Measurements from ENCODE around the gene LTC4S.
"Not testable (repeated sequence)": the region's sequence is repeated elsewhere in the genome, so short reads cannot be mapped to it uniquely, and the experiment has no call there.

LTC4S gene

DNA sequence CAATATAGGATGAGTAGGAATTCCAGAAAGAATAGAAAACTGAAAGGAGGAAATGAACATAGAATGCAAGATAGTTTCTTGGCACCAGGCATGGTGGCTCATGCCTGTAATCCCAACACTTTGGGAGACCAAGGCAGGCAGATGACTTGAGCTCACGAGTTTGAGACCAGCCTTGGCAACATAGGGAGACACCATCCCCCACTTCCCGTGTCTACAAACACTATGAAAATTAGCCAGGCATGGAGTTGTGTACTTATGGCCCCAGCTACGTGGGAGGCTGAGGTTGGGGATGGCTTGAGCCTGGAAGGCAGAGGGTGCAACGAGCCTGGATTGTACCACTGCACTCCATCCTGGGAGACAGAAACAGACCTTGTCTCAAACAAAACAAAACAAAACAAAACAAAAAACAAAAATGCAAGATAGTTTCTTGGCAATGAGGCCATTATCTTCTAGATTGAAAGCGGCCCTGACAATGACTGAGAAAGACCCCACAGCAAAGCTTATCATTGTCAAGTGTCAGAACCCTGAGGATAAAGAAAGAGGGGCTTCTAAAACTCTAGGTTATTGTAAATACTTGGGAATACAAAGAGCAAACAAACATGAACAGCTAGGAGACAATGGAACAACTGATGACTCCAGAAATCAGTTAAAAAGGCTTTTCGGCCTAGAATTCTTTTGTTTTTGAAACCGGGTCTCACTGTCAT lies 36.1 kb downstream of the LTC4S start:
- Histone ChIP-seq H3K9ac (ENCODE audit: low read length in 2 of 2) (no peak overlapping the region), H3K27ac (ENCODE audit: low read length) (no peak overlapping the region), H3K4me1 (ENCODE audit: control insufficient read depth, insufficient read depth, low read length) (peaks cover 19% of the 10 kb centered on the region), H3K27me3 (ENCODE audit: control insufficient read depth in 1 of 2, insufficient read depth in 2 of 2, low read length in 2 of 2) (no peaks in the 10 kb centered on the region), H3K36me3 (ENCODE audit: control insufficient read depth in 2 of 2, insufficient read depth in 2 of 2, low read length in 2 of 2) (peaks cover 71 to 73% of the 10 kb centered on the region in 2 donors), H3K9me3 (ENCODE audit: control insufficient read depth in 2 of 2, low read length in 2 of 2) (no peaks in the 10 kb centered on the region), H3K4me3 (ENCODE audit: low read length in 2 of 2) (no peak overlapping the region)

DNA sequence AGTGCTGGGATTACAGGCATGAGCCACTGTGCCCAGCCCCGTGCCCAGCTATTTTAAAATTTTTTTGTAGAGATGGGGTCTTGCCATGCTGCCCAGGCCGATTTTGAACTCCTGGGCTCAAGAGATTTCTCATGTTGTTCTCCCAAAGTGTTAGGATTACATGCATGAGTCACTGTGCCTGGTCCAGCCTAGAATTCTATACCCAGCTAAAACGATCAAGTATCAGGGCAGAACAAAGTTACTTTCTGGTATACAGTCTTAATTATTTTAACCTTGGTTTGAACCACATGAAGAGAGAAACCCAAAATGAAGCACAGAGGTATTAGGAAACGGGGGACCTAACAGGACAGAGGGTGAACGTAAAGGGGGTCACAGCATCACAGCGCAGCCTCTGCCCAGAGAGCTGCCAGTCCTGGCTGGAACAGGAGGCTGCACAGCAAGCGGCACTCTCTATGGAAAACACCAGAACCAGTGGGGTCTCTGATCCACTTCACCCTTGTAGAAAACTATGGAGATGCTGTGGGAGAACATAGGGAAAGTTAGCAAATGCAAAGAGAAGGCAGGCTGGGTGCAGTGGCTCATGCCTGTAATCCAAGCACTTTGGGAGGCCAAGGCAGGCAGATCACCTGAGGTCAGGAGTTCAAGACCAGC lies 37.2 kb downstream of the LTC4S start:
- Histone ChIP-seq H3K4me1 (ENCODE audit: control insufficient read depth, insufficient read depth, low read length) (peaks cover 9% of the 10 kb centered on the region), H3K36me3 (ENCODE audit: control insufficient read depth in 2 of 2, insufficient read depth in 2 of 2, low read length in 2 of 2) (peaks cover 62 to 65% of the 10 kb centered on the region in 2 donors), H3K27ac (ENCODE audit: low read length) (no peak overlapping the region), H3K9ac (ENCODE audit: low read length in 2 of 2) (no peak overlapping the region), H3K4me3 (ENCODE audit: low read length in 2 of 2) (no peak overlapping the region), H3K27me3 (ENCODE audit: control insufficient read depth in 1 of 2, insufficient read depth in 2 of 2, low read length in 2 of 2) (no peaks in the 10 kb centered on the region), H3K9me3 (ENCODE audit: control insufficient read depth in 2 of 2, low read length in 2 of 2) (no peaks in the 10 kb centered on the region)

DNA sequence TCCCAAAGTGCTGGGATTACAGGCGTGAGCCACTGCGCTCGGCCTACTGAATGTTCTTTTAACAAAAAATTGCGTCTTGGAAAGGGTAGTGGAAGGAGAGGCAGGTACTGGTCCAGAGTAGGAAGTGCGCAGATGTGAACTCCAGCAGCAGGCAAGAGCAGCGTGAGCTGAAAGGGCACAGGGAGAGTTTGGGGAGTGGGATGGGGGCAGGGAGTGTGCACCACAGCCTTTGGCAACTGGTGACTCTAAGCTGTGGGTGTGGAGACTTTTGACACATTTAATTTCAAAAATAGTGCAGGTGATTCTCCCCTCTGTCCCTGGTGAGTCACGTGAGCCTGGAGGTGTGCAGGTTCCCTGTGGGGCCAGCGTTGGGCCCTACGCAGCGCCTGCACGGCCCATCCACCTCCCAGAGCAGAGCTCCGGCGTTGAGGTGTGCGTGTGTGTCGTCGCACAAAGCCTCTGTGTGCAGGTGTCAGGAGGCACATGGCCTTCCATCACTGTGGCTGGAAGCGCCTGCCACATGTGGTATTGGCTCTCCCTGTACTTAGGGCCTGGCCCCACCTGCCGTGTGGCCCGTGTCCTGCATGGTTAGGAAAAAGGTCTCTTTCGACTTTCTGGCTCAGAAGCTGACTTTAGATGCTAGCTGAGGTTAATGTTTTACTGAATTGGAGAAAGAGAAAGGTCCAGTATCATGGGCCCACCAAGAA lies 38.4 kb downstream of the LTC4S start:
- Histone ChIP-seq H3K4me1 (ENCODE audit: control insufficient read depth, insufficient read depth, low read length) (peaks cover 15% of the 10 kb centered on the region), H3K27ac (ENCODE audit: low read length) (no peak overlapping the region), H3K27me3 (ENCODE audit: control insufficient read depth in 1 of 2, insufficient read depth in 2 of 2, low read length in 2 of 2) (no peaks in the 10 kb centered on the region), H3K9me3 (ENCODE audit: control insufficient read depth in 2 of 2, low read length in 2 of 2) (no peaks in the 10 kb centered on the region), H3K4me3 (ENCODE audit: low read length in 2 of 2) (no peak overlapping the region), H3K36me3 (ENCODE audit: control insufficient read depth in 2 of 2, insufficient read depth in 2 of 2, low read length in 2 of 2) (peaks cover 68 to 70% of the 10 kb centered on the region in 2 donors), H3K9ac (ENCODE audit: low read length in 2 of 2) (no peak overlapping the region)

DNA sequence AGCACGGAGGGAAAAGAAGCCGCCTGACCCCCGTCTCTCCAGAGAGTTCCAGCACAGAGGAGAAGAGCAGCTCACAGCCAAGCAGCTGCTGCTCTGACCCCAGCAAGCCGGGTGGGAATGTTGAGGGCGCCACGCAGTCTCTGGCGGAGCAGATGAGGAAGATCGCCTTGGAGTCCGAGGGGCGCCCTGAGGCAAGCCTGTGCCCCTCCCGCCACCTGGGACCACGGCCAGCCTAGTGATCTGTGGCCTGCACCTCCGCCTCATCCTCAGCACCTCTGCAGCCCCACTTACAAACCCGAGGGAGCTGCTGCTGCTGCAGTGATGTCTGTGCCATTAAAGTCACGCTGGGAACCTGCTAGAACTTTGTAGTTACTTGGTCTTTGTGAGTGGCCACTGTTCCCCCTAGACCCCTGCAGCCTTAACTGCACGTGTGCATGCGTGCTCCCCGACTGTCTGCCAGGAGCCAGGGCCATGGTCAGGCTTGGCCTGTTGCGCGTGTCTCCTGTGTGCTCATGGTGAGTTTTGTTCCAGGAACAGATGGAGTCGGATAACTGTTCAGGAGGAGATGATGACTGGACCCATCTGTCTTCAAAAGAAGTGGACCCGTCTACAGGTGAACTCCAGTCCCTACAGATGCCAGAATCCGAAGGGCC lies 39.4 kb downstream of the LTC4S start:
- no peak overlapping the region for H3K9ac ChIP-seq (ENCODE audit: low read length in 2 of 2)
- H3K27ac ChIP-seq (ENCODE audit: low read length): peak overlapping the region; percentile 18
- peaks cover 68 to 72% of the 10 kb centered on the region in 2 donors for H3K36me3 ChIP-seq (ENCODE audit: control insufficient read depth in 2 of 2, insufficient read depth in 2 of 2, low read length in 2 of 2)
- H3K4me1 ChIP-seq (ENCODE audit: control insufficient read depth, insufficient read depth, low read length): peaks cover 10% of the 10 kb centered on the region
- H3K4me3 ChIP-seq (ENCODE audit: low read length in 2 of 2): no peak overlapping the region
- H3K27me3 ChIP-seq (ENCODE audit: control insufficient read depth in 1 of 2, insufficient read depth in 2 of 2, low read length in 2 of 2): no peaks in the 10 kb centered on the region
- H3K9me3 ChIP-seq (ENCODE audit: control insufficient read depth in 2 of 2, low read length in 2 of 2): no peaks in the 10 kb centered on the region

DNA sequence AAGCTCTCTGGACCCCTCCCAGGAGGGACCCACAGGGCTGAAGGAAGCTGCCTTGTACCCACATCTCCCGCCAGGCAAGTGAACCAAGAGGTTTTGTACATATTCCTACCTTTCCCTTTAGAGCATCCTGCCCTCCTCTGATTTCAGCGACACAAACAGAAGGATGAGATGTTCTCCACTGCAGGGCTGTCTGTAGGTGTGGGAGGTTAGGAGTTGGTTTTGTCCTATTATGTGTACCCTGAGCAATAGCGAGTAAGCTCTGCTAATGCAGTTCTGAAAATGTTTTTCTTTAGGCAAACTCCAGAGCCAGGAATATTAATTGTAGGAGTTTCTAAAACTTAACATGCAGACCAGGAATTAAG lies 39.9 kb downstream of the LTC4S start:
- Histone ChIP-seq H3K4me1 (ENCODE audit: control insufficient read depth, insufficient read depth, low read length) (peaks cover 10% of the 10 kb centered on the region), H3K9ac (ENCODE audit: low read length in 2 of 2) (no peak overlapping the region), H3K36me3 (ENCODE audit: control insufficient read depth in 2 of 2, insufficient read depth in 2 of 2, low read length in 2 of 2) (peaks cover 67 to 70% of the 10 kb centered on the region in 2 donors), H3K9me3 (ENCODE audit: control insufficient read depth in 2 of 2, low read length in 2 of 2) (no peaks in the 10 kb centered on the region), H3K4me3 (ENCODE audit: low read length in 2 of 2) (no peak overlapping the region), H3K27ac (ENCODE audit: low read length) (peak overlapping the region; percentile 18), H3K27me3 (ENCODE audit: control insufficient read depth in 1 of 2, insufficient read depth in 2 of 2, low read length in 2 of 2) (no peaks in the 10 kb centered on the region)

DNA sequence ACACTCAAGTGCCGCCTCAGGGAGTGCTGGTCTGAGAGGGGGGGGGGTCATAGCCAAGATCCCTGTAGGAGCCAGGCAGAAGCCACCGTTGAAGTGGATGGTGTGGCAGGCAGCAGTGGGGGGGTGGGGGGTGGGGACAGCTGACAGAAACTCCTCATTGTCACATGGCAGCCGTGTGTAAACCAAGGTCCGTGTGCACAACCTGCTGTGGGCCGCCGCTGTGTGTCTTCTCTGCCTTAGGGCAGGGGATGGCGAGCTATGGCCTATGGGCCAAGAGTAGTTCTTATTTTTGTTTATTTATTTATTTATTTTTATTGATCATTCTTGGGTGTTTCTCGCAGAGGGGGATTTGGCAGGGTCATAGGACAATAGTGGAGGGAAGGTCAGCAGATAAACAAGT lies 40.3 kb downstream of the LTC4S start:
- Histone ChIP-seq H3K9me3 (ENCODE audit: control insufficient read depth in 2 of 2, low read length in 2 of 2) (no peaks in the 10 kb centered on the region), H3K27ac (ENCODE audit: low read length) (no peak overlapping the region), H3K4me3 (ENCODE audit: low read length in 2 of 2) (no peak overlapping the region), H3K36me3 (ENCODE audit: control insufficient read depth in 2 of 2, insufficient read depth in 2 of 2, low read length in 2 of 2) (peaks cover 63 to 66% of the 10 kb centered on the region in 2 donors), H3K4me1 (ENCODE audit: control insufficient read depth, insufficient read depth, low read length) (peaks cover 7% of the 10 kb centered on the region), H3K9ac (ENCODE audit: low read length in 2 of 2) (no peak overlapping the region), H3K27me3 (ENCODE audit: control insufficient read depth in 1 of 2, insufficient read depth in 2 of 2, low read length in 2 of 2) (no peaks in the 10 kb centered on the region)

DNA sequence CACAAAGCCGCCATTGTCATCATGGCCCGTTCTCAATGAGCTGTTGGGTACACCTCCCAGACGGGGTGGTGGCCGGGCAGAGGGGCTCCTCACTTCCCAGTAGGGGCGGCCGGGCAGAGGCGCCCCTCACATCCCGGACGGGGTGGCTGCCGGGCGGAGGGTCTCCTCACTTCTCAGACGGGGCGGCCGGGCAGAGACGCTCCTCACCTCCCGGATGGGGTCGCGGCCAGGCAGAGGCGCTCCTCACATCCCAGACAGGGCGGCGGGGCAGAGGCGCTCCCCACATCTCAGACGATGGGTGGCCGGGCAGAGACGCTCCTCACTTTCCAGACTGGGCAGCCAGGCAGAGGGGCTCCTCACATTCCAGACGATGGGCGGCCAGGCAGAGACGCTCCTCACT lies 41.1 kb downstream of the LTC4S start:
- not testable (repeated sequence) for H3K27me3 ChIP-seq (ENCODE audit: control insufficient read depth in 1 of 2, insufficient read depth in 2 of 2, low read length in 2 of 2); H3K9ac ChIP-seq (ENCODE audit: low read length in 2 of 2); H3K9me3 ChIP-seq (ENCODE audit: control insufficient read depth in 2 of 2, low read length in 2 of 2); H3K4me1 ChIP-seq (ENCODE audit: control insufficient read depth, insufficient read depth, low read length); H3K4me3 ChIP-seq (ENCODE audit: low read length in 2 of 2); H3K27ac ChIP-seq (ENCODE audit: low read length)
- H3K36me3 ChIP-seq (ENCODE audit: control insufficient read depth in 2 of 2, insufficient read depth in 2 of 2, low read length in 2 of 2): peaks cover 56 to 64% of the 10 kb centered on the region in 2 donors

DNA sequence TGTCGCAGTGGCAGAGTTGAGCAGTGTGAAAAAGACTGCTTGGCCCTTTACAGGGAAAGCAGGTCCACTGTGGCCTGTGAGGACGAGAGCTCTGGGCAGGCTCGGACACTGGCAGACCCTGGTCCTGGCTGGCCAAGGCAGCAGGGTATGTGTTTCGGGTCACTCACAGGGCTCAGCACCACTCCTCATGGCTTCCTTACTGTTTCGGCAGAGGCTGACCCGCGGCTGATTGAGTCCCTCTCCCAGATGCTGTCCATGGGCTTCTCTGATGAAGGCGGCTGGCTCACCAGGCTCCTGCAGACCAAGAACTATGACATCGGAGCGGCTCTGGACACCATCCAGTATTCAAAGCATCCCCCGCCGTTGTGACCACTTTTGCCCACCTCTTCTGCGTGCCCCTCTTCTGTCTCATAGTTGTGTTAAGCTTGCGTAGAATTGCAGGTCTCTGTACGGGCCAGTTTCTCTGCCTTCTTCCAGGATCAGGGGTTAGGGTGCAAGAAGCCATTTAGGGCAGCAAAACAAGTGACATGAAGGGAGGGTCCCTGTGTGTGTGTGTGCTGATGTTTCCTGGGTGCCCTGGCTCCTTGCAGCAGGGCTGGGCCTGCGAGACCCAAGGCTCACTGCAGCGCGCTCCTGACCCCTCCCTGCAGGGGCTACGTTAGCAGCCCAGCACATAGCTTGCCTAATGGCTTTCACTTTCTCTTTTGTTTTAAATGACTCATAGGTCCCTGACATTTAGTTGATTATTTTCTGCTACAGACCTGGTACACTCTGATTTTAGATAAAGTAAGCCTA lies 42.6 kb downstream of the LTC4S start:
- H3K4me1 ChIP-seq (ENCODE audit: control insufficient read depth, insufficient read depth, low read length): peaks cover 7% of the 10 kb centered on the region
- peak overlapping the region in 1 of 2 donors; percentile 36 for H3K9ac ChIP-seq (ENCODE audit: low read length in 2 of 2)
- no peaks in the 10 kb centered on the region for H3K27me3 ChIP-seq (ENCODE audit: control insufficient read depth in 1 of 2, insufficient read depth in 2 of 2, low read length in 2 of 2)
- no peak overlapping the region for H3K4me3 ChIP-seq (ENCODE audit: low read length in 2 of 2)
- H3K27ac ChIP-seq (ENCODE audit: low read length): peak overlapping the region; percentile 41
- peaks cover 51 to 64% of the 10 kb centered on the region in 2 donors for H3K36me3 ChIP-seq (ENCODE audit: control insufficient read depth in 2 of 2, insufficient read depth in 2 of 2, low read length in 2 of 2)
- H3K9me3 ChIP-seq (ENCODE audit: control insufficient read depth in 2 of 2, low read length in 2 of 2): no peaks in the 10 kb centered on the region

DNA sequence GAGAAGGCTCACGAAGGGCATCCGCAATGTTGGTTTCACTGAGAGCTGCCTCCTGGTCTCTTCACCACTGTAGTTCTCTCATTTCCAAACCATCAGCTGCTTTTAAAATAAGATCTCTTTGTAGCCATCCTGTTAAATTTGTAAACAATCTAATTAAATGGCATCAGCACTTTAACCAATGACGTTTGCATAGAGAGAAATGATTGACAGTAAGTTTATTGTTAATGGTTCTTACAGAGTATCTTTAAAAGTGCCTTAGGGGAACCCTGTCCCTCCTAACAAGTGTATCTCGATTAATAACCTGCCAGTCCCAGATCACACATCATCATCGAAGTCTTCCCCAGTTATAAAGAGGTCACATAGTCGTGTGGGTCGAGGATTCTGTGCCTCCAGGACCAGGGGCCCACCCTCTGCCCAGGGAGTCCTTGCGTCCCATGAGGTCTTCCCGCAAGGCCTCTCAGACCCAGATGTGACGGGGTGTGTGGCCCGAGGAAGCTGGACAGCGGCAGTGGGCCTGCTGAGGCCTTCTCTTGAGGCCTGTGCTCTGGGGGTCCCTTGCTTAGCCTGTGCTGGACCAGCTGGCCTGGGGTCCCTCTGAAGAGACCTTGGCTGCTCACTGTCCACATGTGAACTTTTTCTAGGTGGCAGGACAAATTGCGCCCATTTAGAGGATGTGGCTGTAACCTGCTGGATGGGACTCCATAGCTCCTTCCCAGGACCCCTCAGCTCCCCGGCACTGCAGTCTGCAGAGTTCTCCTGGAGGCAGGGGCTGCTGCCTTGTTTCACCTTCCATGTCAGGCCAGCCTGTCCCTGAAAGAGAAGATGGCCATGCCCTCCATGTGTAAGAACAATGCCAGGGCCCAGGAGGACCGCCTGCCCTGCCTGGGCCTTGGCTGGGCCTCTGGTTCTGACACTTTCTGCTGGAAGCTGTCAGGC lies 43.6 kb downstream of the LTC4S start:
- H3K36me3 ChIP-seq (ENCODE audit: control insufficient read depth in 2 of 2, insufficient read depth in 2 of 2, low read length in 2 of 2): peaks cover 51 to 60% of the 10 kb centered on the region in 2 donors
- no peak overlapping the region for H3K4me3 ChIP-seq (ENCODE audit: low read length in 2 of 2)
- no peak overlapping the region for H3K9ac ChIP-seq (ENCODE audit: low read length in 2 of 2)
- H3K4me1 ChIP-seq (ENCODE audit: control insufficient read depth, insufficient read depth, low read length): peaks cover 7% of the 10 kb centered on the region
- no peaks in the 10 kb centered on the region for H3K9me3 ChIP-seq (ENCODE audit: control insufficient read depth in 2 of 2, low read length in 2 of 2)
- peak overlapping the region; percentile 41 for H3K27ac ChIP-seq (ENCODE audit: low read length)
- no peaks in the 10 kb centered on the region for H3K27me3 ChIP-seq (ENCODE audit: control insufficient read depth in 1 of 2, insufficient read depth in 2 of 2, low read length in 2 of 2)
